ENCODE results near the gene IFT22.
"Not testable (repeated sequence)": the region's sequence is repeated elsewhere in the genome, so short reads cannot be mapped to it uniquely, and the experiment has no call there.

- TF ChIP-seq, protein P1, sequence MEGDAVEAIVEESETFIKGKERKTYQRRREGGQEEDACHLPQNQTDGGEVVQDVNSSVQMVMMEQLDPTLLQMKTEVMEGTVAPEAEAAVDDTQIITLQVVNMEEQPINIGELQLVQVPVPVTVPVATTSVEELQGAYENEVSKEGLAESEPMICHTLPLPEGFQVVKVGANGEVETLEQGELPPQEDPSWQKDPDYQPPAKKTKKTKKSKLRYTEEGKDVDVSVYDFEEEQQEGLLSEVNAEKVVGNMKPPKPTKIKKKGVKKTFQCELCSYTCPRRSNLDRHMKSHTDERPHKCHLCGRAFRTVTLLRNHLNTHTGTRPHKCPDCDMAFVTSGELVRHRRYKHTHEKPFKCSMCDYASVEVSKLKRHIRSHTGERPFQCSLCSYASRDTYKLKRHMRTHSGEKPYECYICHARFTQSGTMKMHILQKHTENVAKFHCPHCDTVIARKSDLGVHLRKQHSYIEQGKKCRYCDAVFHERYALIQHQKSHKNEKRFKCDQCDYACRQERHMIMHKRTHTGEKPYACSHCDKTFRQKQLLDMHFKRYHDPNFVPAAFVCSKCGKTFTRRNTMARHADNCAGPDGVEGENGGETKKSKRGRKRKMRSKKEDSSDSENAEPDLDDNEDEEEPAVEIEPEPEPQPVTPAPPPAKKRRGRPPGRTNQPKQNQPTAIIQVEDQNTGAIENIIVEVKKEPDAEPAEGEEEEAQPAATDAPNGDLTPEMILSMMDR (conservative IDR thresholded peaks at IDR 0.05 in 1 of 2, IDR thresholded peaks at IDR 0.05 in 1 of 2; ENCODE audit: extremely low read depth in 1 of 2, insufficient read depth in 1 of 2, low read depth in 1 of 2, low read length in 2 of 2): peak; percentile 39 to 59
- not testable (repeated sequence) for TF ChIP-seq EZH2 (IDR thresholded peaks at IDR 0.05; ENCODE audit: borderline replicate concordance, low read length)
Observed at GRCh38 chr7:101290186-101291037, 31.2 kb downstream of the IFT22 start.
